Keratinocyte (primary cell): ENCODE measurements around the gene NELL2. TPM values are rescaled to one million over a fixed set of nuclear protein-coding genes. Genes with fewer than 3 reads are reported as not detected.

Experiments
- DNase-seq: peaks from one replicate; pipeline ENCODE4 v3.0.0-alpha.2; 2011; ENCODE audit warnings: low read depth, missing footprints, low spot score
- FAIRE-seq: peaks from 2 replicates; lab custom pipeline; 2011; peaks lifted over from hg19 to GRCh38; lab: Jason Lieb, UNC
- H2AFZ ChIP-seq: 2 replicates; pipeline ENCODE4 v1.6.0; 2012; ENCODE audit warnings: low read length, control low read depth, inconsistent platforms; ENCODE audit not compliant: control insufficient read depth
- H3K27ac ChIP-seq: 2 replicates; pipeline ENCODE4 v1.5.1; 2011; ENCODE audit warnings: low read length; ENCODE audit not compliant: control insufficient read depth, insufficient read depth
- H3K27me3 ChIP-seq: 3 replicates; pipeline ENCODE4 v1.6.0; 2011; ENCODE audit warnings: low read length; ENCODE audit not compliant: control insufficient read depth, insufficient read depth; ENCODE audit errors: extremely low read depth
- H3K36me3 ChIP-seq, 2 experiments: 2 replicates in 1 of 2; 3 replicates in 1 of 2; pipeline ENCODE4 v1.5.1; 2011; ENCODE audit warnings: low read length in 2 of 2, mild to moderate bottlenecking in 1 of 2; ENCODE audit not compliant: control insufficient read depth in 2 of 2, insufficient read depth in 2 of 2; ENCODE audit errors: extremely low read depth in 1 of 2
- H3K4me1 ChIP-seq: 3 replicates; pipeline ENCODE4 v1.5.1; 2011; ENCODE audit warnings: low read length; ENCODE audit not compliant: control insufficient read depth, insufficient read depth; ENCODE audit errors: extremely low read depth
- H3K4me2 ChIP-seq: 3 replicates; pipeline ENCODE4 v1.6.0; 2011; ENCODE audit warnings: low read depth, low read length; ENCODE audit not compliant: control insufficient read depth, insufficient read depth; ENCODE audit errors: extremely low read depth
- H3K4me3 ChIP-seq, 3 experiments: fragments of 200-600 bp in 1 of 3; sonication (generic) in 1 of 3; 2 replicates in 2 of 3; 3 replicates in 1 of 3; pipeline ENCODE4 v1.5.1; 2011 to 2016; ENCODE audit warnings: low read length in 3 of 3, mild to moderate bottlenecking in 3 of 3, control low read depth in 2 of 3, inconsistent platforms in 1 of 3, low read depth in 1 of 3, mixed read lengths in 1 of 3, mixed run types in 1 of 3, moderate library complexity in 1 of 3; ENCODE audit not compliant: control insufficient read depth in 2 of 3, insufficient read depth in 2 of 3; ENCODE audit errors: extremely low read depth in 1 of 3
- H3K79me2 ChIP-seq: 2 replicates; pipeline ENCODE4 v1.6.0; 2012; ENCODE audit warnings: low read length; ENCODE audit not compliant: control insufficient read depth, insufficient read depth
- H3K9ac ChIP-seq: 3 replicates; pipeline ENCODE4 v1.6.0; 2011; ENCODE audit warnings: low read length; ENCODE audit not compliant: control insufficient read depth, insufficient read depth; ENCODE audit errors: extremely low read depth
- H3K9me1 ChIP-seq: 3 replicates; pipeline ENCODE4 v1.6.0; 2011; ENCODE audit warnings: low read length; ENCODE audit not compliant: control insufficient read depth, insufficient read depth; ENCODE audit errors: extremely low read depth
- H3K9me3 ChIP-seq: 2 replicates; pipeline ENCODE4 v1.5.1; 2012; ENCODE audit warnings: low read depth, low read length; ENCODE audit not compliant: control insufficient read depth
- H4K20me1 ChIP-seq: 3 replicates; pipeline ENCODE4 v1.6.0; 2011; ENCODE audit warnings: low read length; ENCODE audit not compliant: control insufficient read depth, insufficient read depth; ENCODE audit errors: extremely low read depth
- CTCF ChIP-seq, 3 experiments: IDR thresholded peaks in 1 of 3; conservative IDR thresholded peaks in 1 of 3; optimal IDR thresholded peaks in 1 of 3; 2 replicates in 2 of 3; 3 replicates in 1 of 3; pipeline versions ENCODE3 to v1.5.1; 2011; ENCODE audit warnings: low read length in 3 of 3, mild to moderate bottlenecking in 3 of 3, moderate library complexity in 2 of 3, control low read depth in 1 of 3, inconsistent platforms in 1 of 3; ENCODE audit not compliant: insufficient read depth in 2 of 3; ENCODE audit errors: extremely low read depth in 1 of 3
- EZH2 ChIP-seq: IDR thresholded peaks from one replicate; pipeline ENCODE4 v1.6.1; 2012; ENCODE audit warnings: inconsistent platforms, mild to moderate bottlenecking, low read length, moderate library complexity
- dilution Hi-C: fragments of 300-500 bp; cut with MboI; formaldehyde crosslinking; loops from one replicate; pipeline ENCODE4 v1.7.0; 2020; ENCODE audit warnings: low sequenced_read_pairs; ENCODE audit not compliant: extremely low pct_ligation_motif_present
- polyA plus RNA-seq, 5 experiments: library from polyadenylated mRNA; depleted of rRNA in 3 of 5; stranded (reverse) in 3 of 5; stranded (forward) in 1 of 5; unstranded in 1 of 5; fragments of >200 nt; gene quantifications; 1 replicate in 1 of 5; 2 replicates in 3 of 5; 3 replicates in 1 of 5; pipeline versions ENCODE4 v1.2.1 to v1.2.3, GENCODE V29; 2011 to 2012; ENCODE audit warnings: missing spikeins in 2 of 5, low read depth in 1 of 5, low replicate concordance in 1 of 5

Gene NELL2
- polyA plus RNA-seq, 1 donor (not counting 4 experiments of a cell fraction or from before 2014, with no cell fraction given) = 0.58 TPM

DNA sequence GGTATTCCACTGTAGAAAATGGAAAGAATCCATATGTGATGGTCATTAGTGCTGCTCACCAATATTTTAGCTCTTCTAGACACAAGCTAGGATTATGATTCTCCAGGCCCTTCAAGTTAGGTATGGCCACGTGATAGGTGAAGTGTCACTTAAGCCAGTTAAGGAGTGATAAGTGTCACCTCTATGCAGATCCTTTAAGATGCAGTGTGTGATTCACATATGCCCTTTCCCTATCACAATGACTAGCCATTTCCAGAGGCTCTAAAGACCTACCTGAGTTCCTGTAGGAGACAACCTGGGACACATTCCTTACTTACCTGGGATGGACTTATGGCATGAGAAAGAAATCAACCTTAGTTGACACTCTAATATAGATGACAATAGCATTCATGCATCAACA, 343.2 kb downstream of the NELL2 start:
- Histone ChIP-seq H3K27ac (no peak overlapping the region), H3K9me3 (no peaks in the 10 kb centered on the region), H3K79me2 (no peaks in the 10 kb centered on the region), H3K4me1 (no peaks in the 10 kb centered on the region), H3K9ac (no peak overlapping the region), H3K36me3 (no peaks in the 10 kb centered on the region), H3K4me3 (no peak overlapping the region), H3K4me2 (no peak overlapping the region), H2AFZ (no peak overlapping the region), H3K27me3 (no peaks in the 10 kb centered on the region), H4K20me1 (no peaks in the 10 kb centered on the region), H3K9me1 (no peaks in the 10 kb centered on the region)
- TF ChIP-seq CTCF (optimal IDR thresholded peaks at IDR 0.05 in 1 of 3, IDR thresholded peaks at IDR 0.05 in 1 of 3, conservative IDR thresholded peaks at IDR 0.05 in 1 of 3; ENCODE audit: extremely low read depth in 1 of 3, insufficient read depth in 2 of 3, low read length in 3 of 3) (no peak), EZH2 (no peak)
- FAIRE-seq = no peak
- dilution Hi-C loops = no loop called here
- no peak for DNase-seq

DNA sequence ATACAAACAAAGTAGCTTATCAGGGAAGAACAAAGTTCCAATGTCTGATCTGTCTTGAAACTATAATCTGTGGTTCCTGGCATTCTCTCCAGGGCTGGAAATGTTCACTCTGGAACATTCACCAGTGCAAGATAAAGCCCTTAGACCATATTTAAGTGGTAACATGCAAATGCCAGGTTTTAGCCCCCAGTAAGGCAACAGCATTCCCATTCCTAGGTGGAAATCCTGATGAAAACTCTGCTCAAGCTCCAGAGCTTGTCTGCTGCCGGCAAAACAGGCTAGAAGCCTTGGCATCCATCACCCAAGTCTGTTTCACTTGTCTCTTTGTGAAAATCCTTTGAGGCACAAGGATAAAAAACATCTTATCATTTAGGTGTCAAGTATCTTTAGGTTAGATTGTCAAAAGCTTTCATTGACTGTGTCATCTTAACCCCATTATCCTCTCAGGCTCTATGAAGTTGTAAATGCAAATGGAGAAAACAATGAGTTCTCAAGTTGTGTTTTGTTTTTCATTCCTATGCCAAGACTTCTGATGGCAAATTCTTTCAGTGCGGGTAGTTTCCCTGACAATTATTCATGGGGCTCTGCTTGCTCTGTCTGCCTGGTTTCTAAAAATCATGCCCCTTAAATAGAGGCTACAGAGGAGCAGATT, 344.7 kb downstream of the NELL2 start:
- Histone ChIP-seq H3K9me1 (no peaks in the 10 kb centered on the region), H3K36me3 (no peaks in the 10 kb centered on the region), H3K4me1 (no peaks in the 10 kb centered on the region), H3K9ac (no peak overlapping the region), H3K9me3 (no peaks in the 10 kb centered on the region), H3K4me3 (no peak overlapping the region), H3K4me2 (no peak overlapping the region), H3K79me2 (no peaks in the 10 kb centered on the region), H3K27ac (no peak overlapping the region), H2AFZ (no peak overlapping the region), H3K27me3 (no peaks in the 10 kb centered on the region), H4K20me1 (no peaks in the 10 kb centered on the region)
- FAIRE-seq (no peak), DNase-seq (no peak)
- dilution Hi-C loops = no loop called here
- TF ChIP-seq EZH2 (no peak), CTCF (optimal IDR thresholded peaks at IDR 0.05 in 1 of 3, IDR thresholded peaks at IDR 0.05 in 1 of 3, conservative IDR thresholded peaks at IDR 0.05 in 1 of 3; ENCODE audit: extremely low read depth in 1 of 3, insufficient read depth in 2 of 3, low read length in 3 of 3) (no peak)
